HEK293 (cell line): ENCODE results near the gene PCDH9.

Experiments used
- CTCF ChIA-PET: fragments of 350-600 bp; formaldehyde crosslinking; extraction: SDS; loops from one replicate; lab custom pipeline; 2021; ENCODE audit warnings: antibody characterized with exemption; lab: Yijun Ruan, JAX
- POLR2A ChIA-PET: fragments of 300-600 bp; formaldehyde crosslinking; extraction: SDS; loops from one replicate; lab custom pipeline; 2020; ENCODE audit warnings: antibody characterized with exemption, inconsistent platforms; lab: Yijun Ruan, JAX
- H3K27ac ChIP-seq: fragments of 200-500 bp; sonication (Bioruptor generic); 2 replicates; pipeline ENCODE4 v1.5.1; 2014; ENCODE audit warnings: low read depth, low read length, control low read depth, inconsistent platforms; ENCODE audit errors: extremely low read depth
- H3K36me3 ChIP-seq, 2 experiments: fragments of 200-500 bp in 1 of 2; sonication (Bioruptor generic) in 1 of 2; 1 replicate in 1 of 2; 2 replicates in 1 of 2; pipeline ENCODE4 v1.5.1; 2014 to 2017; ENCODE audit warnings: inconsistent platforms in 2 of 2, low read length in 2 of 2; ENCODE audit not compliant: control insufficient read depth in 2 of 2, insufficient read depth in 1 of 2
- H3K4me1 ChIP-seq: fragments of 200-500 bp; sonication (Bioruptor generic); 2 replicates; pipeline ENCODE4 v1.5.1; 2014; ENCODE audit warnings: mild to moderate bottlenecking, low read length, inconsistent platforms; ENCODE audit not compliant: control insufficient read depth, insufficient read depth
- H3K4me3 ChIP-seq: 2 replicates; pipeline ENCODE4 v1.5.1; 2011; ENCODE audit warnings: low read depth, mild to moderate bottlenecking, control low read depth, low read length, moderate library complexity
- H3K9me3 ChIP-seq: fragments of 200-500 bp; sonication (Bioruptor generic); 2 replicates; pipeline ENCODE4 v1.5.1; 2014; ENCODE audit warnings: low read depth, low read length, inconsistent platforms; ENCODE audit not compliant: control insufficient read depth, insufficient read depth
- HOXA7 ChIP-seq: sonication (generic); formaldehyde crosslinking; IDR thresholded peaks from 2 replicates; pipeline ENCODE4 v1.8.1; 2022; ENCODE audit warnings: missing genetic modification reagents, borderline replicate concordance
- KLF16 ChIP-seq: fragments of 450-650 bp; formaldehyde crosslinking; IDR thresholded peaks from 2 replicates; pipeline ENCODE4 v1.5.1; 2017; ENCODE audit warnings: missing biosample characterization, missing genetic modification characterization
- SCRT2 ChIP-seq: fragments of 450-650 bp; formaldehyde crosslinking; IDR thresholded peaks from 2 replicates; pipeline ENCODE4 v1.5.1; 2016; ENCODE audit warnings: missing biosample characterization, missing genetic modification characterization
- TCF7L2 ChIP-seq: IDR thresholded peaks from 2 replicates; pipeline ENCODE4 v1.6.1; 2011; ENCODE audit warnings: low read depth, mild to moderate bottlenecking, inconsistent platforms, low read length, moderate library complexity, borderline replicate concordance
- TRIM28 ChIP-seq: IDR thresholded peaks from 2 replicates; pipeline ENCODE4 v1.6.1; 2011; ENCODE audit warnings: low read length, control low read depth, borderline replicate concordance
- YY1 ChIP-seq: fragments of 450-650 bp; formaldehyde crosslinking; IDR thresholded peaks from 2 replicates; pipeline ENCODE4 v1.5.1; 2018; ENCODE audit warnings: missing biosample characterization, missing genetic modification characterization
- ZNF157 ChIP-seq: fragments of 450-650 bp; formaldehyde crosslinking; IDR thresholded peaks from 2 replicates; pipeline ENCODE4 v1.5.1; 2016; ENCODE audit warnings: missing biosample characterization, missing genetic modification characterization
- ZNF24 ChIP-seq: fragments of 450-650 bp; formaldehyde crosslinking; IDR thresholded peaks from 2 replicates; pipeline ENCODE4 v1.5.1; 2016; ENCODE audit warnings: missing biosample characterization, missing genetic modification characterization
- ZNF48 ChIP-seq: fragments of 450-650 bp; formaldehyde crosslinking; IDR thresholded peaks from 2 replicates; pipeline ENCODE4 v1.5.1; 2016; ENCODE audit warnings: missing biosample characterization, missing genetic modification characterization
- ZNF791 ChIP-seq: fragments of 450-650 bp; formaldehyde crosslinking; IDR thresholded peaks from 2 replicates; pipeline ENCODE4 v1.5.1; 2016; ENCODE audit warnings: missing biosample characterization, missing genetic modification characterization
- ZNF837 ChIP-seq: fragments of 450-650 bp; formaldehyde crosslinking; IDR thresholded peaks from 2 replicates; pipeline ENCODE4 v1.5.1; 2016; ENCODE audit warnings: missing biosample characterization, missing genetic modification characterization
- ZSCAN16 ChIP-seq: fragments of 450-650 bp; formaldehyde crosslinking; IDR thresholded peaks from 2 replicates; pipeline ENCODE4 v1.5.1; 2016; ENCODE audit warnings: missing biosample characterization, missing genetic modification characterization
- TF ChIP-seq, protein P1 (sequence below): fragments of 450-650 bp; formaldehyde crosslinking; IDR thresholded peaks from 2 replicates; pipeline ENCODE4 v1.5.1; 2016; ENCODE audit warnings: missing biosample characterization, missing genetic modification characterization
- TF ChIP-seq, protein P2 (sequence below): IDR thresholded peaks from 2 replicates; pipeline ENCODE4 v1.6.1; 2011; ENCODE audit warnings: mild to moderate bottlenecking, low read depth, low read length, borderline replicate concordance
- TF ChIP-seq, protein P3 (sequence below): fragments of 450-650 bp; formaldehyde crosslinking; IDR thresholded peaks from 2 replicates; pipeline ENCODE4 v1.5.1; 2016; ENCODE audit warnings: missing biosample characterization, missing genetic modification characterization

The PCDH9 gene

DNA sequence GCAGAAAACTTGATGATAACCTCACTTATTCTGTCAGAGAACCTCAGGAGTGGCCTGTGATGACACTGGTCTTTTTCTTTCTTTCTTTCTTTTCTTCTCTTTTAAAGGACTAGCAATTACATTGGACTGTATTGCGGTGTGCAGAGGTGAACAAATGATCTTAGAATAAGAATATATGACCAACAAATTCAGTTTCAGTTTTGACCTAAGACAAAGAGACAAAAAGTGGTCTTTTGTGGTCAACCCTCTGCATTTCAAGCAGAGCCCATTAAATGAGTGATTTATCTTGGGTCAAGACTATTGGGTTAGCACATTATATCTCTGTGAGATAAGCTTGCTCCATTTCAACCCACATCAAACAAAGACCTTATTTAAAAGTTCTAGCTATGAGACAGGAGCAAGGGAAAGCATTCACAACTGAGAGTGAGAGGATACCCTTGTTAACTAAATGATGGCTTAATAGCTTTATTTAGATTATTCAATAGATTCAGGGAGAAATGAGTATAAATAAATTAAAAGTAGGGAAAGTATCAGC, 644.4 kb downstream of the PCDH9 start:
- Histone ChIP-seq H3K27ac (no peak overlapping the region), H3K4me3 (no peak overlapping the region), H3K9me3 (no peaks in the 10 kb centered on the region), H3K36me3 (no peaks in the 10 kb centered on the region), H3K4me1 (no peaks in the 10 kb centered on the region)
- TF ChIP-seq SCRT2 (tag by site-specific recombination) (no peak), TCF7L2 (peak; percentile 78; the same call in 1 of the 2 replicates)
- ChIA-PET CTCF (no interaction called here), POLR2A (no interaction called here)

DNA sequence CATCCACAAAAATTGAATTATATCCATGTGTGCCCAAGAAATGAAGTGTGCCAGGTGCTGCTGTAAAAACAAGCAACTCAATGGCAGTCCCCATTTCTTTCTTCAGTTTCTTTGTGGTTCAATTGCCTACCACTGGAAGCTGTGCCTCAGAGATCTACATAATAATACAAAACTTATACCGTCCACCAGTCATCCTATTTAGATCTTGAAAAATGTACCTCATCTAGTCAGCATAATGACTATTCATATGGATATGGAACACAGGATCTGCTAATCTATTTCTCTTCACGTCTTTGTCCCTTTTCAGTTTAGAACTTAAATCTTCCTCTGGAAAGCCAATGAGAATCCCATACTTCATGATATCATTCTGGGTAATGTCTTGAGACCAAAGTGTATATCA, 648.5 kb downstream of the PCDH9 start:
- no peak overlapping the region for H3K4me3 ChIP-seq
- no peak overlapping the region for H3K27ac ChIP-seq
- no peaks in the 10 kb centered on the region for H3K9me3 ChIP-seq
- no peaks in the 10 kb centered on the region for H3K36me3 ChIP-seq
- CTCF ChIA-PET: no interaction called here
- POLR2A ChIA-PET: no interaction called here
- no peaks in the 10 kb centered on the region for H3K4me1 ChIP-seq
- no peak for TF ChIP-seq ZNF48 (tag by site-specific recombination)
- TF ChIP-seq, protein P1, sequence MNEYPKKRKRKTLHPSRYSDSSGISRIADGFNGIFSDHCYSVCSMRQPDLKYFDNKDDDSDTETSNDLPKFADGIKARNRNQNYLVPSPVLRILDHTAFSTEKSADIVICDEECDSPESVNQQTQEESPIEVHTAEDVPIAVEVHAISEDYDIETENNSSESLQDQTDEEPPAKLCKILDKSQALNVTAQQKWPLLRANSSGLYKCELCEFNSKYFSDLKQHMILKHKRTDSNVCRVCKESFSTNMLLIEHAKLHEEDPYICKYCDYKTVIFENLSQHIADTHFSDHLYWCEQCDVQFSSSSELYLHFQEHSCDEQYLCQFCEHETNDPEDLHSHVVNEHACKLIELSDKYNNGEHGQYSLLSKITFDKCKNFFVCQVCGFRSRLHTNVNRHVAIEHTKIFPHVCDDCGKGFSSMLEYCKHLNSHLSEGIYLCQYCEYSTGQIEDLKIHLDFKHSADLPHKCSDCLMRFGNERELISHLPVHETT: no peak
- no peak for TF ChIP-seq YY1
- no peak for TF ChIP-seq ZNF157
- TF ChIP-seq ZNF837 (tag by site-specific recombination): no peak
- TF ChIP-seq, protein P2, sequence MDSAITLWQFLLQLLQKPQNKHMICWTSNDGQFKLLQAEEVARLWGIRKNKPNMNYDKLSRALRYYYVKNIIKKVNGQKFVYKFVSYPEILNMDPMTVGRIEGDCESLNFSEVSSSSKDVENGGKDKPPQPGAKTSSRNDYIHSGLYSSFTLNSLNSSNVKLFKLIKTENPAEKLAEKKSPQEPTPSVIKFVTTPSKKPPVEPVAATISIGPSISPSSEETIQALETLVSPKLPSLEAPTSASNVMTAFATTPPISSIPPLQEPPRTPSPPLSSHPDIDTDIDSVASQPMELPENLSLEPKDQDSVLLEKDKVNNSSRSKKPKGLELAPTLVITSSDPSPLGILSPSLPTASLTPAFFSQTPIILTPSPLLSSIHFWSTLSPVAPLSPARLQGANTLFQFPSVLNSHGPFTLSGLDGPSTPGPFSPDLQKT: no peak
- no peak for TF ChIP-seq ZSCAN16 (tag by site-specific recombination)
- no peak for TF ChIP-seq ZNF24 (tag by site-specific recombination)
- TF ChIP-seq TRIM28: no peak
- TF ChIP-seq, protein P3, sequence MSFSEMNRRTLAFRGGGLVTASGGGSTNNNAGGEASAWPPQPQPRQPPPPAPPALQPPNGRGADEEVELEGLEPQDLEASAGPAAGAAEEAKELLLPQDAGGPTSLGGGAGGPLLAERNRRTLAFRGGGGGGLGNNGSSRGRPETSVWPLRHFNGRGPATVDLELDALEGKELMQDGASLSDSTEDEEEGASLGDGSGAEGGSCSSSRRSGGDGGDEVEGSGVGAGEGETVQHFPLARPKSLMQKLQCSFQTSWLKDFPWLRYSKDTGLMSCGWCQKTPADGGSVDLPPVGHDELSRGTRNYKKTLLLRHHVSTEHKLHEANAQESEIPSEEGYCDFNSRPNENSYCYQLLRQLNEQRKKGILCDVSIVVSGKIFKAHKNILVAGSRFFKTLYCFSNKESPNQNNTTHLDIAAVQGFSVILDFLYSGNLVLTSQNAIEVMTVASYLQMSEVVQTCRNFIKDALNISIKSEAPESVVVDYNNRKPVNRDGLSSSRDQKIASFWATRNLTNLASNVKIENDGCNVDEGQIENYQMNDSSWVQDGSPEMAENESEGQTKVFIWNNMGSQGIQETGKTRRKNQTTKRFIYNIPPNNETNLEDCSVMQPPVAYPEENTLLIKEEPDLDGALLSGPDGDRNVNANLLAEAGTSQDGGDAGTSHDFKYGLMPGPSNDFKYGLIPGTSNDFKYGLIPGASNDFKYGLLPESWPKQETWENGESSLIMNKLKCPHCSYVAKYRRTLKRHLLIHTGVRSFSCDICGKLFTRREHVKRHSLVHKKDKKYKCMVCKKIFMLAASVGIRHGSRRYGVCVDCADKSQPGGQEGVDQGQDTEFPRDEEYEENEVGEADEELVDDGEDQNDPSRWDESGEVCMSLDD (tag by site-specific recombination): no peak
- TF ChIP-seq ZNF791 (tag by site-specific recombination): no peak
- TF ChIP-seq KLF16: no peak

DNA sequence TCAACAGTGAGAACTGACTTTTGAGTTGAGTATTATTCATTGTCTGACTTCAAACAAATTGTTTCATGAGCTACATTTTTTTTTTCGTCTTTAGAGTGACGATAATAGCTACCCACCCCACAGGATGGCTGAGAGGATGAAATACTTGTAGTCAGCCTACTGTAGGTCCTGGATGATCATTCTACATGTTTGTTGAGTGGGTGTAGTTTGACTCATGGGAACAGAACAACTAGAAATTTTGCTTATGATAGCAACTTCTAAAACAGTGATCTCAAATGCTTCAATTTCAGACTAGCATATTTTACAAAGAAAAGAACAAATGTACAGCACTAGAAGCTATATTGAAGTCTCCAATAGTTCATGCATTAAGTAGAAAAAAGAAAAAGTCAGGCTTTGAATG, 651.8 kb downstream of the PCDH9 start:
- TF ChIP-seq TRIM28: 0 out of 2 replicates have a peak, but pooled peaks have one; percentile 12
- no peak for TF ChIP-seq HOXA7 (CRISPR knock-in tag)
- POLR2A ChIA-PET: no interaction called here
- CTCF ChIA-PET: interaction anchor here (0.5 kb wide), 1 partner anchor 418 kb away, joined by 5 read pairs; no protein-coding TSS in a partner anchor
- Histone ChIP-seq H3K27ac (no peak overlapping the region), H3K9me3 (no peaks in the 10 kb centered on the region), H3K36me3 (no peaks in the 10 kb centered on the region), H3K4me1 (no peaks in the 10 kb centered on the region), H3K4me3 (no peak overlapping the region)
